K562 (cell line): Measurements from ENCODE around the gene RBBP7. TPM values are rescaled to one million over a fixed set of nuclear protein-coding genes. Genes with fewer than 3 reads are reported as not detected.

ENCODE experiments used
- E2F3 ChIP-seq: fragments of 250-450 bp; sonication (Bioruptor Pico); IDR thresholded peaks from 2 replicates; pipeline ENCODE4 v1.4.0; 2020; ENCODE audit warnings: mild to moderate bottlenecking
- NR1H2 ChIP-seq: sonication (generic); formaldehyde crosslinking; IDR thresholded peaks from 2 replicates; pipeline ENCODE4 v1.4.0; 2020; ENCODE audit warnings: mild to moderate bottlenecking, missing genetic modification reagents
- NRF1 ChIP-seq, 2 experiments: fragments of 450-650 bp; IDR thresholded peaks in 1 of 2; conservative IDR thresholded peaks in 1 of 2; 2 replicates each; pipeline ENCODE4 v1.6.1; 2014; ENCODE audit warnings: mild to moderate bottlenecking in 2 of 2
- ZHX1 ChIP-seq: fragments of 150-350 bp; conservative IDR thresholded peaks from 2 replicates; pipeline ENCODE4 v1.6.1; 2014; ENCODE audit warnings: low read length
- ZNF140 ChIP-seq: fragments of 250-450 bp; sonication (Bioruptor Pico); IDR thresholded peaks from 2 replicates; pipeline ENCODE4 v1.8.0; 2021; ENCODE audit warnings: moderate library complexity, mild to moderate bottlenecking, inconsistent platforms
- polyA plus RNA-seq, 8 experiments: library from polyadenylated mRNA; depleted of rRNA in 4 of 8; stranded (reverse) in 5 of 8; unstranded in 3 of 8; fragments of >200 nt; fragmentation: Nextera tagmentation in 2 of 8; fragmentation: Illumina TruSeq in 1 of 8; extraction: Ambion mirVana in 2 of 8; extraction: Trizol in 1 of 8; gene quantifications; 2 replicates each; pipeline versions ENCODE4 v1.2.1 to v1.2.3, GENCODE V29; 2011 to 2014; ENCODE audit warnings: inconsistent platforms in 1 of 8, missing spikeins in 1 of 8
- total RNA-seq, 7 experiments: library from RNA; depleted of rRNA in 6 of 7; stranded (reverse); fragments of >200 nt in 6 of 7; fragmentation: Illumina TruSeq in 2 of 7; extraction: Trizol in 2 of 7; gene quantifications; 2 replicates each; pipeline versions ENCODE4 v1.2.1 to v1.2.3, GENCODE V29; 2011 to 2021; ENCODE audit warnings: low replicate concordance in 1 of 7

Gene RBBP7
- total and polyA plus RNA-seq, 9 of the 15 experiments (the other 6 are each of a cell fraction or from before 2014, with no cell fraction given): 79.0 to 364 (median 182) TPM

- TF ChIP-seq NR1H2 (CRISPR knock-in tag): no peak
- no peak for TF ChIP-seq NRF1 (conservative IDR thresholded peaks at IDR 0.05 in 1 of 2, IDR thresholded peaks at IDR 0.05 in 1 of 2)
- no peak for TF ChIP-seq ZHX1
- no peak for TF ChIP-seq ZNF140 (CRISPR knock-in tag)
- no peak for TF ChIP-seq E2F3 (CRISPR knock-in tag)
Observed at GRCh38 chrX:16870862-16871815, 977 bp upstream of the RBBP7 start (continued).
